Motor neuron (in vitro differentiated cells): ENCODE data around the gene SGMS1. TPM values are rescaled to one million over a fixed set of nuclear protein-coding genes. Genes with fewer than 3 reads are reported as not detected.

Source experiments
- ATAC-seq, 8 experiments: fragments of 200-7000 bp; cut with Tn5 transposase; replicated peaks in 6 of 8; 2 replicates each; pipeline ENCODE4 v1.8.0; 2021; ENCODE audit warnings: mild to moderate bottlenecking in 8 of 8, moderate library complexity in 8 of 8
- H3K27ac ChIP-seq, 2 donors: fragments of 250-450 bp; sonication (Bioruptor Pico); 2 replicates each; pipeline ENCODE4 v1.9.0; 2021; ENCODE audit warnings: antibody characterized with exemption in 2 of 2, mild to moderate bottlenecking in 2 of 2, moderate library complexity in 1 of 2
- H3K4me1 ChIP-seq, 2 donors: fragments of 250-450 bp; sonication (Bioruptor Pico); replicated peaks in 1 of 2; 2 replicates each; pipeline ENCODE4 v1.6.1; 2021; ENCODE audit warnings: antibody characterized with exemption in 2 of 2, mild to moderate bottlenecking in 2 of 2, moderate library complexity in 1 of 2
- H3K4me3 ChIP-seq, 5 donors: fragments of 250-450 bp; sonication (Bioruptor Pico); 2 replicates each; pipeline ENCODE4 v1.9.0; 2021; ENCODE audit warnings: antibody characterized with exemption in 5 of 5, mild to moderate bottlenecking in 5 of 5, moderate library complexity in 4 of 5
- WGBS, 10 experiments: fragments of 450-650 bp; shearing (Covaris generic); methylation state at CpG; one replicate each; pipeline ENCODE4 v1.0.0; 2022; 5-methylcytosine and 5-hydroxymethylcytosine counted together
- in situ Hi-C, 9 experiments: fragments of 400-800 bp; cut with MboI; loops; one replicate each; pipeline ENCODE4 v1.15.0; 2021; ENCODE audit warnings: low sequenced_read_pairs in 9 of 9, low pct_unique_long_range_greater_than_20kb in 2 of 9; ENCODE audit not compliant: unreplicated experiment in 9 of 9
- total RNA-seq, 8 experiments: library from RNA; unstranded; fragments of 300-600 nt; gene quantifications; 2 replicates each; pipeline versions ENCODE4 v1.2.3 to v1.2.4, GENCODE V29; 2022

SGMS1 gene
- total RNA-seq, 8 experiments from 2014 or later, result 8.5 to 31.0 (median 19.8) TPM

DNA sequence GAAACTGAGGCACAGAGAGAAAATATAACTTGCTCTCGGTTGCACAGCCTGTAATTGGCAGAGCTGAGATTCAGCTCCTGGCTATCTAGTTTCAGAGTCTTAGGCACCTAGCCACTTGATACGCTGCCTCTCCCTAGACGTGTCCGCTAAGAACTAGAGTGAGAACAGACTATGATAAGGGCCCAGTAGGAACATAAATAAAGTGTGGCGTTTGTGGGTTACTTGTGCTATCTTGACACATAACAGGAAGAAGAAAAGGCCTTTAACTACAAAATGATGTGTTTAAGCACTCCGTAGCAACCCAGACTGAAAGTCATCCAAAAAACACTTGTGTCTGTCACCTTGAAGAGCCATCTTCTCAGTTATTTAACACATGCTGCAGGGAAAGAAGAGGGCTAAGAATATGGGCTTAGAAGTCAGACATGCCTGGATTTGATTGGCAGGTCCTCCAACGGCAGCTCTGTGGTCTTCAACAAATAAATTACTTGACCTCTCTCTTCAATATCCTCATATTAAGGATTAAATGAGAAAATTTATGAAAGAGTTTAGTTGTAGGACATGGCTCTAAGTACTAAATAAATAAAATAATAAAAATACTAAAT, 96.2 kb downstream of the SGMS1 start:
- ATAC-seq, result no peak
- in situ Hi-C loops, result no loop called here
- WGBS, 10 experiments, result 71 to 100% (median 91%) methylated on average over 2 to 7 of the region's 7 CpGs
- Histone ChIP-seq H3K4me3 (no peak overlapping the region), H3K4me1 (no peaks in the 10 kb centered on the region), H3K27ac (no peak overlapping the region)

DNA sequence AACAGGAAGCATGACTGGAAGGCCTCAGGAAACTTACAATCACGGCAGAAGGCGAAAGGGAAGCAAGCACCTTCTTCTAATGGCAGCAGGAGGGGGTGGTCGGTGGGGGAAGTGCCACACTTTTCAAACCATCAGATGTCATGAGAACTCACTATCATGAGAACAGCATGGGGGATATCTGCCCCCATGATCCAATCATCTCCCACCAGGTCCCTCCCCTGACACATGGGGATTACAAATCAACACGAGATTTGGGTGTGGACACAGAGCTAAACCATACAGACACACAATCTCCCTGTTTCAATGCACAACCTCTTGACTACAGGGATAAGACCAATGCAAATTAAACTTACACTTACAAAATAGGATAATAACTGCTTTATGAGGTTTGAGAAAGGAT, 97.6 kb downstream of the SGMS1 start:
- Histone ChIP-seq H3K4me3 (no peak overlapping the region), H3K27ac (no peak overlapping the region), H3K4me1 (no peaks in the 10 kb centered on the region)
- no peak for ATAC-seq
- WGBS, 10 experiments, result 86 to 100% (median 92%) methylated on average over 1 to 4 of the region's 4 CpGs; no CpG with 5 or more reads in 3 of the 10 experiments
- in situ Hi-C loops, result no loop called here

- H3K4me3 ChIP-seq, result no peak overlapping the region
- H3K27ac ChIP-seq, result no peak overlapping the region
- ATAC-seq, result peak in 3 of 8 experiments; percentile 55 to 88 (median 72)
- H3K4me1 ChIP-seq, result no peaks in the 10 kb centered on the region
- in situ Hi-C loops, result no loop called here
Measured at GRCh38 chr10:50523357-50523756, 100.4 kb downstream of the SGMS1 start.

DNA sequence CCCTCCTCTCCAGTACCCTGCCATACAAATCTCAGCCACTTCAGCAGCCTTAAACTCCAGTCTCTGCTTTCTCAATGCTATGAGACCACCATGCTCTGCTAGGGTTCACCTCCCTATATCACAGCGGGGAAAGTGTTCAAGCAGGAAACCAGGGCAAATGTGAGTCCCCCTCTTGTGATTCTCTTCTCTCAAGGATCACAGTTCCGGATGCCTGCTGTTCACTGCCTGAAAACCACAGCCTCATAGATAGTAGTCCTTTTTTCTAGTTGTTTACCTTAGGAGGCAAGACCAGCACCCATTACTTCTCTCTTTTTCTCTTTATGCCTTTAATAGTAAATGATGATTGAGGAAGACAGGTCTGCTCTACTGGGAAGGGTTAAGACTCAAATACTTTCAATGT, 100.8 kb downstream of the SGMS1 start:
- ATAC-seq, result no peak
- no peak overlapping the region for H3K27ac ChIP-seq
- in situ Hi-C loops, result no loop called here
- 50 to 100% (median 83%) methylated on average over 1 to 2 of the region's 2 CpGs; no CpG with 5 or more reads in 3 of the 10 experiments for WGBS, 10 experiments
- H3K4me1 ChIP-seq, result no peaks in the 10 kb centered on the region
- H3K4me3 ChIP-seq, result no peak overlapping the region

- no peak for ATAC-seq
- Histone ChIP-seq H3K27ac (no peak overlapping the region), H3K4me1 (no peaks in the 10 kb centered on the region), H3K4me3 (no peak overlapping the region)
- 60 to 100% (median 93%) methylated on average over 1 to 3 of the region's 3 CpGs; no CpG with 5 or more reads in 4 of the 10 experiments for WGBS, 10 experiments
- in situ Hi-C loops, result no loop called here
Measured at GRCh38 chr10:50520115-50520514, 103.6 kb downstream of the SGMS1 start.

GRCh38 chr10:50517626-50518025, 106.1 kb downstream of the SGMS1 start:
- in situ Hi-C loops, result no loop called here
- 85 to 100% (median 93%) methylated on average over 3 of the region's 3 CpGs for WGBS, 10 experiments
- H3K4me1 ChIP-seq, result no peaks in the 10 kb centered on the region
- H3K27ac ChIP-seq, result no peak overlapping the region
- no peak overlapping the region for H3K4me3 ChIP-seq
- no peak for ATAC-seq

DNA sequence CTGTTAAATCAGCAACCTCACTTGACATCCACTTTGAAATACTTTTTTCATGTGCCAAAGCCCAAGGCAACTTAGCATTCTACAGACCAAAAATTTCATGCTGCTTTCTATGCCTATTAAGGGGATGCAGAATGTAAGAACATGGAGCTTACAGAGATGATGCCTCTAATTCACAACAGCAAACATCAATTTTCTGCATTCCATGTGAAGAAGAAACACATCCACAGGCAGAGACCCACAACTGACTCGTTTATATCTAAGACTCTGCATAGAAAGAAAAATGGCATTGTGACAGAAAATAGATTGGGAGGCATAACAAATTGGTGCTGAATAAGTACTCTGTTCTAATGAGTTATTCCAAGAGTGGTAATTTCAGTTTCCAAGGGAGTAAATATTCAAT, 107.6 kb downstream of the SGMS1 start:
- in situ Hi-C loops, result no loop called here
- no peak for ATAC-seq
- Histone ChIP-seq H3K27ac (no peak overlapping the region), H3K4me1 (no peaks in the 10 kb centered on the region), H3K4me3 (no peak overlapping the region)
- WGBS, 10 experiments, result 0 to 83% (median 57%) methylated on average over 1 of the region's 1 CpG; no CpG with 5 or more reads in 2 of the 10 experiments

DNA sequence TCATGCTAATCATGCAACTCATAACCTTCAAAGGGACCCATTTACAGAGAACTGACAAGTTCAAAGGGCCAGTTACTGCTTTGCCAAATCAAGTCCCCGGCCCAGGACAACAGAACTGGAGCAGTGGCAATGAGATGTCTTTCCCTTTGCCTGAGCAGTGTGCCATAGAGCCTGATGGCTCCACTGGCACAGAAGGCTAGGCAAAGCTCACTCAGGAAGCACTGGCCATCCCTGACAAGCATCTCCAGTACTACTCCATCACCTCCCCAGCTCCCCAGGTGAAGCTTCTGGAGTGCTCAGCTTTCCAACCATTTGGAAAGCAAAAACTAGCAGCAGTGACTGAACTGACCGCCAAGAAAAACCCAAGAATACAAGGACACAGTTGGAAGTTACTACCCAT, 108.3 kb downstream of the SGMS1 start:
- Histone ChIP-seq H3K27ac (no peak overlapping the region), H3K4me3 (no peak overlapping the region), H3K4me1 (no peaks in the 10 kb centered on the region)
- no peak for ATAC-seq
- 80 to 100% (median 91%) methylated on average over 1 to 2 of the region's 2 CpGs; no CpG with 5 or more reads in 2 of the 10 experiments for WGBS, 10 experiments
- in situ Hi-C loops, result no loop called here

DNA sequence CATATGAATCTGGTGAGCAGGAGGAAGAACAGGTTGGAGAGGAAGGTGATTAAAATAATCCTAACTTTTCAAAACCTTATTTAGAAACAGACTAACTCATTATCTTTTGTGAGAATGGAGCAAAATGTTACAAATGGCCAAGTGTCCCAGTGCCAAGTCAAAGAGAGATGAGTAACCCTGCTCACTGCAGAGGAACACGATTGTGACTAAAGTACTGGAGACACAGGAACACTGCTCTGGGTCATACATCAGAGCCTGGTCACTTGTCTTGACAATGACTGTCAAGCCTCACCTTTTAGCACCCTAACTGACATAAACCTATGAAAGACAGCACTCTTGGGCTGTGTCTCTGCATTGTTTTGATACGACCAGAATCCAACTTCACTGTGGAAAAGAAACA, 108.8 kb downstream of the SGMS1 start:
- H3K27ac ChIP-seq, result no peak overlapping the region
- WGBS, 10 experiments, result 0 to 100% (median 85%) methylated on average over 1 to 2 of the region's 2 CpGs; no CpG with 5 or more reads in 4 of the 10 experiments
- in situ Hi-C loops, result no loop called here
- no peak for ATAC-seq
- no peak overlapping the region for H3K4me3 ChIP-seq
- no peaks in the 10 kb centered on the region for H3K4me1 ChIP-seq

GRCh38 chr10:50513956-50514355, 109.8 kb downstream of the SGMS1 start:
- no peak for ATAC-seq
- WGBS, 10 experiments, result 76 to 98% (median 94%) methylated on average over 2 to 5 of the region's 5 CpGs
- Histone ChIP-seq H3K4me3 (no peak overlapping the region), H3K27ac (no peak overlapping the region), H3K4me1 (no peaks in the 10 kb centered on the region)
- in situ Hi-C loops, result no loop called here

- WGBS, 10 experiments, result 92 to 100% (median 100%) methylated on average over 1 to 3 of the region's 3 CpGs; no CpG with 5 or more reads in 3 of the 10 experiments
- no peak for ATAC-seq
- Histone ChIP-seq H3K27ac (no peak overlapping the region), H3K4me1 (no peaks in the 10 kb centered on the region), H3K4me3 (no peak overlapping the region)
- in situ Hi-C loops, result no loop called here
Measured at GRCh38 chr10:50512743-50513416, 110.9 kb downstream of the SGMS1 start.

DNA sequence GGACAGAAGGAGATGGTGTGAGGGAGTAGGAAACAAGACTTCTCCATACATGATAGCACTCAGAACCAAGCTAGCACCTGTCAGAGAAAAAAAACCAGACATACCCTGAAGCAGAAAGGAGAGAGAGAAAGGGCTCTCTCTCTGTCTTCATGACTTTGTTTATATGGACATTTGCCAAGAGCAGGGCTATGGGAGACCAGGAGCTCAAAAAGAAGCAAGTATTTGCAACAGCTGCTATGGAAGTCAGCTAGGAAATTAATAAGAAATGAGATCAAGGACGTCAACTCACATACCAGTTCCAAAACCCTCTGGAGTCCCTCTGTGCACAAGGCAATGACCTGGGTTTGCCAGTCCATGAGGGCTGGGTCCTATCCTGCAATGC, 111.6 kb downstream of the SGMS1 start:
- ATAC-seq, result no peak
- WGBS, 10 experiments, result 80 to 100% (median 83%) methylated on average over 1 of the region's 1 CpG; no CpG with 5 or more reads in 6 of the 10 experiments
- no peaks in the 10 kb centered on the region for H3K4me1 ChIP-seq
- no peak overlapping the region for H3K4me3 ChIP-seq
- in situ Hi-C loops, result no loop called here
- H3K27ac ChIP-seq, result no peak overlapping the region

GRCh38 chr10:50511492-50512213, 112.1 kb downstream of the SGMS1 start:
- Histone ChIP-seq H3K27ac (no peak overlapping the region), H3K4me3 (no peak overlapping the region), H3K4me1 (no peaks in the 10 kb centered on the region)
- 67 to 100% (median 93%) methylated on average over 1 to 5 of the region's 5 CpGs for WGBS, 10 experiments
- in situ Hi-C loops, result no loop called here
- ATAC-seq, result no peak
